Activated T-helper 2 cell treated with anti-CD3 and anti-CD28 coated beads, Interferon-gamma antibody, Interleukin-2, Interleukin-4, amounts not matched to agents 10 μg/mL and 5 μg/mL and 100 μg/mL, durations not matched to agents 14 hours and 24 hours and 36 hours (primary cell): ENCODE data around the gene RPS6KA4. TPM values are rescaled to one million over a fixed set of nuclear protein-coding genes. Genes with fewer than 3 reads are reported as not detected.
"Not testable (repeated sequence)": the region's sequence is repeated elsewhere in the genome, so short reads cannot be mapped to it uniquely, and the experiment has no call there.

ENCODE experiments used
- DNase-seq: peaks from one replicate; pipeline ENCODE4 v3.0.0; 2021; ENCODE audit warnings: low spot score
- H3K27ac Mint-ChIP-seq: one replicate; pipeline ENCODE4 v1.8.0; 2021; ENCODE audit warnings: mixed read lengths
- H3K27me3 Mint-ChIP-seq: one replicate; pipeline ENCODE4 v1.8.0; 2021; ENCODE audit warnings: low read depth, mixed read lengths
- H3K36me3 Mint-ChIP-seq: one replicate; pipeline ENCODE4 v1.8.0; 2021; ENCODE audit warnings: low read depth, mixed read lengths
- H3K4me1 Mint-ChIP-seq: one replicate; pipeline ENCODE4 v1.8.0; 2021; ENCODE audit warnings: low read depth, mixed read lengths
- H3K4me3 Mint-ChIP-seq: one replicate; pipeline ENCODE4 v1.8.0; 2021; ENCODE audit warnings: low read depth, mild to moderate bottlenecking, moderate library complexity, mixed read lengths
- H3K9me3 Mint-ChIP-seq: one replicate; pipeline ENCODE4 v1.8.0; 2021; ENCODE audit warnings: mixed read lengths
- intact Hi-C: fragments of 100-400 bp; cut with micrococcal nuclease; formaldehyde crosslinking; loops from one replicate; pipeline ENCODE4 v1.15.1; 2023
- total RNA-seq: library from RNA; stranded (reverse); gene quantifications from 2 replicates; pipeline ENCODE4 v1.2.3, GENCODE V29; 2022

The RPS6KA4 gene
- total RNA-seq, 1 donor from 2014 or later = 38.7 TPM

DNA sequence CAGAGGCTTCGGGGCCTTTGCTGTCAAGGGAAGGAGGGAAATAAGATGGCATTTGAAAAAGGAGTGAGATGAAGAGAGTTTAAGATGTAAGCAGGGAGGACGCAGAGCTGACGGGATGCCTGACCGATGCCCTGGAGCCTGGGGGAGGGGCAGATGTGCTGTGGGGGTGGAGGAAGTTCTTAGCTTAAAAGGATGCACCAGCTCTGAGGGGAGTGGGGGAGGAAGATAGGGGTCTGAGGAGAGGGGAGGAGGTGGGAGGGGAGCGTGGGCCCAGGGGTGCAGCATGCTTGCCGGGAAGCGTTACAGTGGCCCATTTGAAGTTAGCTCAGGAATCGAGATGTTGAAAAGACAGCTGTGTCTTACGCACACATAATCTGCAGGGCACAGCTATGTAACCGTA, 56.3 kb downstream of the RPS6KA4 start:
- no peaks in the 10 kb centered on the region for H3K9me3 Mint-ChIP-seq
- H3K27me3 Mint-ChIP-seq = no peaks in the 10 kb centered on the region
- no peaks in the 10 kb centered on the region for H3K4me1 Mint-ChIP-seq
- intact Hi-C loops = no loop called here
- H3K27ac Mint-ChIP-seq = no peak overlapping the region
- no peak overlapping the region for H3K4me3 Mint-ChIP-seq
- H3K36me3 Mint-ChIP-seq = no peaks in the 10 kb centered on the region
- no peak for DNase-seq

DNA sequence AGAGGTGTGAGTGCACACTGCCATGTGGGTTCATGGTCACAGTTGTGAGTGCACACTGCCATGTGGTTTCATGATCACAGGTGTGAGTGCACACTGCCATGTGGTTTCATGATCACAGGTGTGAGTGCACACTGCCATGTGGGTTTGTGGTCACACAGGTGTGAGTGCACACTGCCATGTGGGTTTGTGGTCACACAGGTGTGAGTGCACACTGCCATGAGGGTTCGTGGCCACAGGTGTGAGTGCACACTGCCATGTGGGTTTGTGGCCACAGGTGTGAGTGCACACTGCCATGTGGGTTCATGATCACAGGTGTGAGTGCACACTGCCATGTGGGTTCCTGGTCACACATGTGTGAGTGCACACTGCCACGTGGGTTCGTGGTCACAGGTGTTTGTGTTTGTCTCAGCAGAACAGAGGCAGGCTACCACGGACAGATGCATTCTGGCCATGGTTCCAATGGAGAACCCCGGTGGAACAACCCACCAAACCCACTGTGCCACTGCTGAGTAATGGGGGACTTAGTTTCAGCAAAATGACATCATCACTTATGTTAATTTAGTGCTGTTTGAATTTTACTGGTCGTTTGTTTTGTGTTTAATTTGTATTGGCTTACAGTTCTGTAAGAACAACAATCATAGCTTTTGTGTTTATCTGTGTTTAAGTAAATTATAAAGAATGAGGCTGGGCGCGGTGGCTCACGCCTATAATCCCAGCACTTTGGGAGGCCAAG, 57.2 kb downstream of the RPS6KA4 start:
- H3K4me1 Mint-ChIP-seq = no peaks in the 10 kb centered on the region
- H3K27me3 Mint-ChIP-seq = no peaks in the 10 kb centered on the region
- H3K4me3 Mint-ChIP-seq = no peak overlapping the region
- intact Hi-C loops = no loop called here
- DNase-seq = no peak
- no peaks in the 10 kb centered on the region for H3K36me3 Mint-ChIP-seq
- H3K27ac Mint-ChIP-seq = no peak overlapping the region
- H3K9me3 Mint-ChIP-seq = no peaks in the 10 kb centered on the region

- not testable (repeated sequence) for DNase-seq
Observed at GRCh38 chr11:64418233-64418632, 59.3 kb downstream of the RPS6KA4 start.

GRCh38 chr11:64419257-64419790, 60.4 kb downstream of the RPS6KA4 start:
- Mint-ChIP-seq H3K4me3 (no peak overlapping the region), H3K27me3 (peaks cover 10% of the 10 kb centered on the region), H3K27ac (no peak overlapping the region), H3K9me3 (no peaks in the 10 kb centered on the region), H3K36me3 (no peaks in the 10 kb centered on the region), H3K4me1 (no peaks in the 10 kb centered on the region)
- DNase-seq = no peak
- intact Hi-C loops = no loop called here

More at GRCh38 chr11:64418233-64418632, 59.3 kb downstream of the RPS6KA4 start:
- H3K27ac Mint-ChIP-seq, intact Hi-C loops, H3K4me3 Mint-ChIP-seq, H3K4me1 Mint-ChIP-seq, H3K36me3 Mint-ChIP-seq, H3K9me3 Mint-ChIP-seq: not testable (repeated sequence)
- H3K27me3 Mint-ChIP-seq = peaks cover 10% of the 10 kb centered on the region

DNA sequence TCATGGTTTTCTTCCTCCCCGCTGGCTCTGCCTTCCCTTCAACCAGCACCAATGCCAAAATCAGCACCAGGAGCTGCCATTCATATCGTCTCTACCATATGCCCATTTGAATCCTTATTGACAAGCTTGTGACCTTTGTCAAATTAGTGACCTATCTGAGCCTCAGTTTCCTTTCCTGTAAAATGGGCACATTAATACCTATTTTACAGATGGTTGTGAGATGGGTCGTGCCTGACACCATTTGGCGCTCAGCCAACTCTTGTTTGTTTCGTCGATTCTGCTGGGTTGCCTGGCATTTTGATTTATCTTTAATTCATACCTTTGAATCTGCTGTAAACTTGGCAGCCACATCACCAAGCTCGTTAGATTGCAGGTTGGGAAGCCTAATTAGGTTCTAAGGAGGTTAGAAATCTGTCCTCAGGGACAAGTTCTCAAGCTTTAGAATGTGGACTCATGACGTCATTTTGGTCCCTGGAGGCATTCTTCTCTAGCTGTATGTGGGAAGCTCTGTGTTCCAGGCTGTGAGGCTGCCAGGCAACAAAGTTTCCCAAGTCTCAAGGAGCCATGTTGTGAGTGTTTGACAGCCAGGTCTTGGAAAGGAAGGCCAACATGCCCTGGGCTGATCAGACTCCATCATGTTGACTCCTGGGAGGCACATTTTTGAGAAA, 61.0 kb downstream of the RPS6KA4 start:
- Mint-ChIP-seq H3K9me3 (no peaks in the 10 kb centered on the region), H3K27ac (no peak overlapping the region), H3K4me1 (no peaks in the 10 kb centered on the region), H3K4me3 (no peak overlapping the region), H3K27me3 (peaks cover 10% of the 10 kb centered on the region), H3K36me3 (no peaks in the 10 kb centered on the region)
- DNase-seq = no peak
- intact Hi-C loops = no loop called here

Other genes starting within 250 kb of the RPS6KA4 start
- gene MACROD1, start 193.0 kb upstream of the RPS6KA4 start, total RNA-seq = 23.4 and 26.7 TPM in 2 replicates
- 480 and 484 TPM in 2 replicates for gene STIP1, start 173.0 kb upstream of the RPS6KA4 start, total RNA-seq
- 197 and 202 TPM in 2 replicates for gene FERMT3, start 152.4 kb upstream of the RPS6KA4 start, total RNA-seq
- 33.7 and 35.5 TPM in 2 replicates for gene TRPT1, start 133.0 kb upstream of the RPS6KA4 start, total RNA-seq
- gene NUDT22, start 132.9 kb upstream of the RPS6KA4 start, total RNA-seq = 72.8 and 77.0 TPM in 2 replicates
- 24.5 and 25.8 TPM in 2 replicates for gene DNAJC4, start 128.6 kb upstream of the RPS6KA4 start, total RNA-seq
- gene VEGFB, start 124.6 kb upstream of the RPS6KA4 start, total RNA-seq = 67.4 and 82.0 TPM in 2 replicates
- 36.6 and 37.1 TPM in 2 replicates for gene FKBP2, start 118.1 kb upstream of the RPS6KA4 start, total RNA-seq
- 262 and 273 TPM in 2 replicates for gene PPP1R14B, start 112.2 kb upstream of the RPS6KA4 start, total RNA-seq
- gene PLCB3, start 107.6 kb upstream of the RPS6KA4 start, total RNA-seq = 21.0 and 23.4 TPM in 2 replicates
- gene BAD, start 74.5 kb upstream of the RPS6KA4 start, total RNA-seq = 33.2 and 34.7 TPM in 2 replicates
- 32.7 and 38.0 TPM in 2 replicates for gene GPR137, start 73.3 kb upstream of the RPS6KA4 start, total RNA-seq
- not detected in 2 replicates for gene KCNK4, start 67.9 kb upstream of the RPS6KA4 start, total RNA-seq
- 0.59 TPM in 1 of 2 replicates, not detected in the other for gene CATSPERZ, start 58.8 kb upstream of the RPS6KA4 start, total RNA-seq
- 49.4 and 54.6 TPM in 2 replicates for gene ESRRA, start 53.6 kb upstream of the RPS6KA4 start, total RNA-seq
- gene TRMT112, start 41.6 kb upstream of the RPS6KA4 start, total RNA-seq = 290 and 291 TPM in 2 replicates
- 112 and 118 TPM in 2 replicates for gene PRDX5, start 41.0 kb upstream of the RPS6KA4 start, total RNA-seq
- gene CCDC88B, start 19.0 kb upstream of the RPS6KA4 start, total RNA-seq = 127 and 128 TPM in 2 replicates
- gene SLC22A11, start 196.8 kb downstream of the RPS6KA4 start, total RNA-seq = not detected in 2 replicates
- gene SLC22A12, start 232.1 kb downstream of the RPS6KA4 start, total RNA-seq = not detected in 2 replicates